ENCODE results near the gene MRC2. TPM values are rescaled to one million over a fixed set of nuclear protein-coding genes. Genes with fewer than 3 reads are reported as not detected.

Gene MRC2
- total RNA-seq, 4 donors from 2014 or later: 10.6 to 40.5 (median 21.6) TPM

GRCh38 chr17:62666061-62666800 is 38.8 kb downstream of the MRC2 start:
- no peak for TF ChIP-seq CTCF (IDR thresholded peaks at IDR 0.05; ENCODE audit: low read depth)

GRCh38 chr17:62666801-62667591 is 39.5 kb downstream of the MRC2 start:
- no peak for TF ChIP-seq CTCF (IDR thresholded peaks at IDR 0.05; ENCODE audit: low read depth)

- TF ChIP-seq CTCF (IDR thresholded peaks at IDR 0.05; ENCODE audit: low read depth): no peak
Observed at GRCh38 chr17:62668091-62668804, 40.8 kb downstream of the MRC2 start.

- no peak for TF ChIP-seq CTCF (IDR thresholded peaks at IDR 0.05; ENCODE audit: low read depth)
Observed at GRCh38 chr17:62670202-62670821, 42.8 kb downstream of the MRC2 start.

- no peak for TF ChIP-seq CTCF (IDR thresholded peaks at IDR 0.05; ENCODE audit: low read depth)
Observed at GRCh38 chr17:62671553-62671952, 44.1 kb downstream of the MRC2 start.

GRCh38 chr17:62672957-62673356 is 45.5 kb downstream of the MRC2 start:
- TF ChIP-seq CTCF (IDR thresholded peaks at IDR 0.05; ENCODE audit: low read depth): no peak
